HepG2 (cell line): ENCODE results near the gene PSD4. TPM values are rescaled to one million over a fixed set of nuclear protein-coding genes. Genes with fewer than 3 reads are reported as not detected.

Experiments
- ATAC-seq: fragments of 200-7000 bp; cut with Tn5 transposase; 3 replicates; pipeline ENCODE4 v1.9.1; 2020; ENCODE audit warnings: mild to moderate bottlenecking, moderate library complexity
- BruUV-seq: library from RNA; stranded (reverse); fragments of 400-500 nt; replicated peaks from 2 replicates; lab custom pipeline; 2021; lab: Mats Ljungman, UMichigan
- CTCF ChIA-PET: fragments of 300-600 bp; formaldehyde crosslinking; extraction: SDS; loops from one replicate; lab custom pipeline; 2021; ENCODE audit warnings: low total read pairs, inconsistent platforms, low intra/inter-chr PET ratio; lab: Yijun Ruan, JAX
- POLR2A ChIA-PET: fragments of 350-600 bp; sonication (Branson Sonifier 250); formaldehyde crosslinking; loops from one replicate; lab custom pipeline; 2020; ENCODE audit warnings: antibody characterized with exemption, inconsistent platforms; lab: Yijun Ruan, JAX
- DNase-seq: peaks from one replicate; pipeline ENCODE4 v3.0.0-alpha.2; 2015; ENCODE audit warnings: low spot score
- FAIRE-seq: peaks from 3 replicates; lab custom pipeline; 2011; peaks lifted over from hg19 to GRCh38; lab: Jason Lieb, UNC
- H2AFZ ChIP-seq: one replicate; pipeline ENCODE4 v1.6.1; 2011; ENCODE audit warnings: low read length, inconsistent platforms
- H3K27ac ChIP-seq: fragments of 300-600 bp; 3 replicates; pipeline ENCODE4 v1.8.0; 2011; ENCODE audit warnings: mixed run types, mild to moderate bottlenecking, mixed read lengths, low read length, inconsistent platforms; ENCODE audit not compliant: insufficient read depth; ENCODE audit errors: extremely low read length
- H3K27me3 ChIP-seq, 2 experiments: fragments of 200-600 bp in 1 of 2; 2 replicates in 1 of 2; 3 replicates in 1 of 2; pipeline versions ENCODE4 v1.6.0 to v1.8.0; 2011; ENCODE audit warnings: low read length in 2 of 2, mild to moderate bottlenecking in 2 of 2, moderate library complexity in 2 of 2, inconsistent platforms in 1 of 2; ENCODE audit not compliant: insufficient read depth in 2 of 2, control insufficient read depth in 1 of 2
- H3K36me3 ChIP-seq, 2 experiments: fragments of 200-600 bp in 1 of 2; replicated peaks in 1 of 2; 2 replicates in 1 of 2; 3 replicates in 1 of 2; pipeline versions ENCODE4 v1.5.1 to v1.8.0; 2011; ENCODE audit warnings: low read length in 2 of 2, inconsistent platforms in 1 of 2; ENCODE audit not compliant: insufficient read depth in 2 of 2, control insufficient read depth in 1 of 2
- H3K4me1 ChIP-seq: 2 replicates; pipeline ENCODE4 v1.5.1; 2012; ENCODE audit warnings: low read length, inconsistent platforms; ENCODE audit not compliant: insufficient read depth
- H3K4me2 ChIP-seq: 2 replicates; pipeline ENCODE4 v1.6.0; 2011; ENCODE audit warnings: low read depth, low read length, inconsistent platforms
- H3K4me3 ChIP-seq, 3 experiments: fragments of 200-600 bp in 1 of 3; sonication (generic), shearing (Covaris generic) in 1 of 3; replicated peaks in 1 of 3; 2 replicates each; pipeline ENCODE4 v1.5.1; 2011 to 2016; ENCODE audit warnings: low read length in 3 of 3, inconsistent platforms in 2 of 3, low read depth in 2 of 3, mild to moderate bottlenecking in 2 of 3, control low read depth in 1 of 3, mixed read lengths in 1 of 3; ENCODE audit not compliant: insufficient read depth in 1 of 3
- H3K79me2 ChIP-seq: one replicate; pipeline ENCODE4 v1.6.1; 2011; ENCODE audit warnings: low read length, inconsistent platforms; ENCODE audit not compliant: insufficient read depth
- H3K9ac ChIP-seq: 2 replicates; pipeline ENCODE4 v1.6.0; 2011; ENCODE audit warnings: mild to moderate bottlenecking, low read depth, low read length, inconsistent platforms; ENCODE audit not compliant: insufficient read depth
- H3K9me3 ChIP-seq: 2 replicates; pipeline ENCODE4 v1.5.1; 2012; ENCODE audit warnings: mild to moderate bottlenecking, low read length
- H4K20me1 ChIP-seq: 2 replicates; pipeline ENCODE4 v1.6.0; 2011; ENCODE audit warnings: inconsistent platforms, mild to moderate bottlenecking, low read length, moderate library complexity; ENCODE audit not compliant: insufficient read depth
- MYC ChIP-seq: sonication (generic); formaldehyde crosslinking; IDR thresholded peaks from 2 replicates; pipeline ENCODE4 v1.9.0; 2021; ENCODE audit warnings: missing genetic modification reagents, borderline replicate concordance
- PATZ1 ChIP-seq: sonication (generic); formaldehyde crosslinking; IDR thresholded peaks from 2 replicates; pipeline ENCODE4 v1.4.0; 2020; ENCODE audit warnings: missing genetic modification reagents
- SUZ12 ChIP-seq: fragments of 150-350 bp; IDR thresholded peaks from 2 replicates; pipeline ENCODE4 v1.6.1; 2014; ENCODE audit warnings: low read depth, low read length
- ZFP91 ChIP-seq: sonication (generic); formaldehyde crosslinking; IDR thresholded peaks from 2 replicates; pipeline ENCODE4 v1.9.0; 2022; ENCODE audit warnings: missing genetic modification reagents, mild to moderate bottlenecking, borderline replicate concordance
- WGBS: methylation state at CpG from one replicate; pipeline ENCODE4 v1.1.6; 2017; ENCODE audit warnings: low lambda C conversion rate; 5-methylcytosine and 5-hydroxymethylcytosine counted together
- in situ Hi-C: cut with HindIII; loops from 2 replicates; pipeline ENCODE4 v1.10.0; 2017; ENCODE audit warnings: low pct_unique_long_range_greater_than_20kb; ENCODE audit not compliant: extremely low pct_ligation_motif_present
- intact Hi-C: fragments of 100-400 bp; cut with micrococcal nuclease; formaldehyde crosslinking; loops from one replicate; pipeline ENCODE4 v1.10.0; 2022; ENCODE audit not compliant: unreplicated experiment
- polyA plus RNA-seq, 8 experiments: library from polyadenylated mRNA; depleted of rRNA in 3 of 8; stranded (reverse) in 7 of 8; unstranded in 1 of 8; fragments of >200 nt; fragmentation: Illumina TruSeq in 4 of 8; extraction: Trizol in 4 of 8; gene quantifications; 2 replicates each; pipeline versions ENCODE4 v1.2.1 to v1.2.3, GENCODE V29; 2011 to 2016; ENCODE audit warnings: low read depth in 4 of 8, missing spikeins in 1 of 8, mixed read lengths in 1 of 8; ENCODE audit not compliant: insufficient read depth in 1 of 8
- total RNA-seq, 5 experiments: library from RNA; depleted of rRNA; stranded (reverse); fragments of >200 nt; fragmentation: Illumina TruSeq; extraction: Trizol; gene quantifications; 2 replicates each; pipeline ENCODE4 v1.2.3, GENCODE V29; 2016; ENCODE audit warnings: low read depth in 1 of 5

The PSD4 gene
- total and polyA plus RNA-seq, 2 of the 13 experiments (the other 11 are each of a cell fraction or from before 2014, with no cell fraction given) = 5.8 to 9.4 TPM

GRCh38 chr2:113201496-113202304, 27.9 kb downstream of the PSD4 start:
- Histone ChIP-seq H3K27ac (no peak overlapping the region), H3K9me3 (no peaks in the 10 kb centered on the region), H2AFZ (no peak overlapping the region), H3K4me1 (peaks cover 68% of the 10 kb centered on the region), H3K4me2 (peak overlapping the region; percentile 18; the same call in 1 of the 2 replicates), H4K20me1 (no peaks in the 10 kb centered on the region), H3K4me3 (no peak overlapping the region), H3K27me3 (no peaks in the 10 kb centered on the region; a peak in 1 of 5 replicates), H3K9ac (no peak overlapping the region), H3K36me3 (no peaks in the 10 kb centered on the region; a peak in 1 of 5 replicates), H3K79me2 (no peaks in the 10 kb centered on the region)
- POLR2A ChIA-PET = interaction anchor here (0.6 to 2.1 kb wide), 5 partner anchors 16 to 63 kb away, joined by 3 to 7 read pairs (median 4); no protein-coding TSS in a partner anchor
- in situ Hi-C loops (loop anchor here (5.0 kb wide), 1 partner anchor 161 kb away; no protein-coding TSS in a partner anchor), intact Hi-C loops (loop anchor here (5.0 kb wide), 1 partner anchor 191 kb away; no protein-coding TSS in a partner anchor)
- no peak for FAIRE-seq
- no TSS peak for BruUV-seq
- 77% methylated on average over 3 of the region's 8 CpGs for WGBS
- CTCF ChIA-PET = interaction anchor here (1.1 kb wide), 1 partner anchor 188 kb away, joined by 3 read pairs; no protein-coding TSS in a partner anchor
- peak; percentile 46 for DNase-seq
- ATAC-seq = no peak
- 0 out of 2 replicates have a peak, but pooled peaks have one; percentile 18 for TF ChIP-seq MYC (CRISPR knock-in tag)
- 0 out of 2 replicates have a peak, but pooled peaks have one; percentile 6 for TF ChIP-seq PATZ1
- no peak for TF ChIP-seq SUZ12
- 0 out of 2 replicates have a peak, but pooled peaks have one; percentile 9 for TF ChIP-seq ZFP91 (CRISPR knock-in tag)
